Small intestine (tissue), 16 donors: Measurements from ENCODE around the gene MPPED2. TPM values are rescaled to one million over a fixed set of nuclear protein-coding genes. Genes with fewer than 3 reads are reported as not detected.

ENCODE experiments used
- DNase-seq, 2 donors: peaks; one replicate each; pipeline versions ENCODE4 v3.0.0 to v3.0.0-alpha.2; 2013
- FAIRE-seq: peaks from 2 replicates; lab custom pipeline; 2012; peaks lifted over from hg19 to GRCh38; lab: Jason Lieb, UNC
- H3K27ac ChIP-seq, 3 donors: one replicate each; pipeline ENCODE4 v1.5.1; 2013; ENCODE audit warnings: low read length in 2 of 3, mild to moderate bottlenecking in 2 of 3, control low read depth in 1 of 3, inconsistent platforms in 1 of 3, low read depth in 1 of 3, moderate library complexity in 1 of 3
- H3K27me3 ChIP-seq, 3 donors: one replicate each; pipeline ENCODE4 v1.6.1; 2013; ENCODE audit warnings: low read length in 3 of 3, inconsistent platforms in 1 of 3; ENCODE audit not compliant: control insufficient read depth in 3 of 3, insufficient read depth in 3 of 3
- H3K36me3 ChIP-seq, 3 donors: one replicate each; pipeline ENCODE4 v1.6.1; 2013; ENCODE audit warnings: low read length in 3 of 3, inconsistent platforms in 1 of 3, low read depth in 1 of 3, mild to moderate bottlenecking in 1 of 3, moderate library complexity in 1 of 3; ENCODE audit not compliant: control insufficient read depth in 3 of 3, insufficient read depth in 2 of 3
- H3K4me1 ChIP-seq, 3 donors: one replicate each; pipeline ENCODE4 v1.6.1; 2013; ENCODE audit warnings: low read length in 2 of 3, inconsistent platforms in 1 of 3, low read depth in 1 of 3, mild to moderate bottlenecking in 1 of 3, moderate library complexity in 1 of 3; ENCODE audit not compliant: control insufficient read depth in 3 of 3, insufficient read depth in 2 of 3
- H3K4me3 ChIP-seq, 3 donors: one replicate each; pipeline ENCODE4 v1.5.1; 2013; ENCODE audit warnings: low read length in 3 of 3, control low read depth in 1 of 3, inconsistent platforms in 1 of 3, low read depth in 1 of 3, mild to moderate bottlenecking in 1 of 3, moderate library complexity in 1 of 3
- H3K9me3 ChIP-seq, 2 donors: one replicate each; pipeline ENCODE4 v1.6.1; 2013; ENCODE audit warnings: low read depth in 1 of 2, low read length in 1 of 2; ENCODE audit not compliant: control insufficient read depth in 2 of 2, insufficient read depth in 1 of 2
- WGBS, 3 donors: extraction: QIAGEN DNeasy Blood & Tissue Kit; methylation state at CpG; one replicate each; pipeline ENCODE4 v1.1.7; 2013; 5-methylcytosine and 5-hydroxymethylcytosine counted together
- long read RNA-seq, 10 donors: transcript quantifications; one replicate each; lab custom pipeline, GENCODE V29; 2026
- polyA plus RNA-seq, 4 donors: library from polyadenylated mRNA; stranded (reverse) in 3 of 4; unstranded in 1 of 4; fragments of 200-250 nt in 3 of 4; fragments of 120-200 nt in 1 of 4; gene quantifications; one replicate each; pipeline versions ENCODE4 v1.2.1 to v1.2.3, GENCODE V29; 2013
- donor health status: healthy with polysubstance abuse.
- donor health status: control.
- donor health status: control.
- donor health status: Bipolar disorder and iron deficiency.
- donor health status: healthy.

Gene MPPED2
- polyA plus RNA-seq = 1 to 10 TPM in 1 of 4 donors, under 1 TPM in 1, not detected in 2; 0.84 to 1.1 TPM
- long read RNA-seq, donor 1 = 0 reads
- long read RNA-seq, donor 2 = 0 reads
- long read RNA-seq, donor 3 = 0 reads
- long read RNA-seq, donor 4 = 0 reads
- long read RNA-seq, donor 5, partial matches to known transcripts = 0 of 1 reads
- long read RNA-seq, donor 5, other reads (novel, unspliced or antisense) = 0 of 1 reads
- long read RNA-seq, donor 6 = 0 reads
- long read RNA-seq, donor 7 = 0 reads
- long read RNA-seq, donor 8 = 0 reads
- long read RNA-seq, donor 9 = 0 reads
- long read RNA-seq, donor 10, partial matches to known transcripts = 0 of 1 reads
- long read RNA-seq, donor 10, other reads (novel, unspliced or antisense) = 0 of 1 reads

DNA sequence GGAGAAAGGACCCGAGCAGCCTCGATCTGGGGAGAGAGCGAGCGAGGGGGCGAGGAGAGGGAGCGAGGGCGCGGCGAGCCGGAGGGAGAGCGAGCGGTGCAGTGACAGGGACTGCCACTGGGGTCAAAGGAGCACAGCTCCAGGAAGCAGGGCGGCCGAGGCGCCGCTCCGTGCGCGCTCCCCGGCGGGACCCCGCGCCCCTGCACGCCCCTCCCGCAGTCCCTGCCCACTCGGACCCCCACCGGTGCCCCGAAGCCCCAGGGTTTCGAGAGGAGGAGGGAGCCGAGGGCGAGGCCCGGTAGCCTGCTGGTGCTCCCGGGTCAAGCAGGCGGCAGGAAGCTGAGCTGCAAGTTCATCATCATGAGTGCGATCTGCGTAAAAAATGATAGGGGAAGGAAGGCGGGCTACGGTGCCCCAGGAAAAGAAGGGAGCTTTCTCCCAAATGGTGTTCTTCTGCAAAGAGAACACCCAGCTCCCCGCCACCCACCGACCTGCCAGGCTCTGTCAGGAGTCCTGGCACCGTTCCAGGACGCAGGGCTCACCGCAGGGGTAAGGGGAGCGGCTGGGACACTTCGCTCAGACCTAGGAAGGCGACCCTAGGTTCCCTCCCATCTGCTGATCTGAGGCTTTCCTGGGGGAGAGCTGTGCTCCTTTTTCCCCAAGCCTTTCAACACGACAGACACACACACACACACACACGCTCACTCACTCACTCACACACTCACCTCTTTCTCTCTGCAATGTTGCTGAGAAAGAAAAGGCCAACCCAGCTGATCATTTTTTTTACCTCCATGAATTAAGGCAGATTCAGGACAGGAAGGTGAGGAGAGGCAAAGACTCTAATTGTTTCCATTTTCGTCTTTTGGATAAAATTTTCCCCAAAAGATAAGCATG, at the start of gene MPPED2:
Gene MPPED2, minus strand, starts transcription at position 103 of the 894 bp plus-strand sequence. CDS start 5,980 bp downstream, outside the sequence.
- DNase-seq = peak in 1 of 2 donors; percentile 52
- Histone ChIP-seq H3K4me3 (peak within 1 kb of the TSS; percentile 30 to 48 (median 42)), H3K27ac (peak within 1 kb of the TSS in 1 of 3 donors; percentile 39), H3K9me3 (no peaks in the 10 kb centered on the region), H3K27me3 (peaks cover 4 to 56% (median 16%) of the 10 kb centered on the region in 3 donors), H3K36me3 (no peaks in the 10 kb centered on the region), H3K4me1 (peaks cover 0 to 7% (median 0%) of the 10 kb centered on the region in 3 donors)
- no peak for FAIRE-seq
- WGBS, 3 donors = 5% methylated on average over 37 to 49 of the region's 49 CpGs

DNA sequence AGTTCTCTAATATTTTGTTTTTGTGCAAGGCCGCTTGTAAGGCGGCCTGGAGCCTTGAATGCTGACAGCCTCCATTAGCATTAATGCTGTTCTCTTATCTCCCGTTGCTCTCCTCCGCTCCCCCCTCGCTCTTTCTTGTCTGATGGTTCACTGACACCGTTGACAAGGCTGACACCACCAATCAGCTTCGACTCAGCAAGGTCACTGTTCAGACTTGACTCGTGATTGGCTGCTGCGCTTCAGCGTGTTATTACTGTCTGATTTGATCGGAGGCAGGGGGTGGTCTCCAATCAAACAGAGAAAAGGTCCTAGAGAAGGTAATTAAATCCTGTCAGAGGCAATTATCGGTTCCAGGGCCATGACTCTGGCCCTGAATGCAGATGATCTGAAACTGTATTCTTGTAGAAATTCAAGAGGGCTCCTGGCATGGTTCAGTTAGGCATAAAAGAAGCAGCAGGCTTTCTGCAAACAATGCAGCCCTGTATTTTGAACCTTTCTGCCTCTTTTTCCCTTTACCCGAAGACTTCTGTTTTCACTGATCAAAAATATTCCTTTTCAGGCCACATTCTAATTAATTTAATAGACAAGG, 49.3 kb upstream of the MPPED2 start:
- peak in 1 of 2 donors; percentile 2 for DNase-seq
- 18 to 36% (median 26%) methylated on average over 13 of the region's 13 CpGs for WGBS, 3 donors
- FAIRE-seq = no peak
- Histone ChIP-seq H3K4me1 (no peaks in the 10 kb centered on the region), H3K36me3 (no peaks in the 10 kb centered on the region), H3K27me3 (no peaks in the 10 kb centered on the region), H3K9me3 (no peaks in the 10 kb centered on the region), H3K27ac (no peak overlapping the region), H3K4me3 (no peak overlapping the region)

- FAIRE-seq (no peak), DNase-seq (no peak)
- Histone ChIP-seq H3K36me3 (no peaks in the 10 kb centered on the region), H3K27me3 (peaks cover 0 to 3% (median 0%) of the 10 kb centered on the region in 3 donors), H3K27ac (no peak overlapping the region), H3K9me3 (no peaks in the 10 kb centered on the region), H3K4me3 (no peak overlapping the region), H3K4me1 (no peaks in the 10 kb centered on the region)
- WGBS, 3 donors = 51 to 64% (median 52%) methylated on average over 3 of the region's 3 CpGs
Measured at GRCh38 chr11:30631148-30631547, 45.0 kb upstream of the MPPED2 start.

DNA sequence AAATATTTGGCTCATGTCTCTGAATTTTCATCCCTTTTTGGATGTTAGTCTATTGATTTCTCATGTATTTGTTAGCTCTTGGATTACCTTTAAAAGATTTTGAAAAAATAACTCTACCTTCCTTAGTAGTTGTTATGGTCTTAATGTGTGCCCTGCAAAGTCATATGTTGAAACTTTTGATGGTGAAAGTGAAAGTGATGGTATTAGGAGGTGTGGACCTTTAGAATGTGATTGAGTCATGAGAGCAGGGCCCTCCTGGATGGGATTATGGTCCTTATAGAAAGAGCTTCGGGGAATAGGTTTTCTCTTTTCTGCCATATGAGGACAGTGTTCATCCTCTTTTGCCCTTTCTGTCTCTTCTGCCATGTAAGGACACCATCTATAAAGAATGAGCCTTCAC, 33.6 kb upstream of the MPPED2 start:
- DNase-seq = no peak
- Histone ChIP-seq H3K4me1 (no peaks in the 10 kb centered on the region), H3K27me3 (no peaks in the 10 kb centered on the region), H3K4me3 (no peak overlapping the region), H3K36me3 (no peaks in the 10 kb centered on the region), H3K9me3 (no peaks in the 10 kb centered on the region), H3K27ac (no peak overlapping the region)
- no peak for FAIRE-seq
- 48 to 75% (median 50%) methylated on average over 1 of the region's 1 CpG for WGBS, 3 donors

- no peak for FAIRE-seq
- Histone ChIP-seq H3K36me3 (no peaks in the 10 kb centered on the region), H3K9me3 (no peaks in the 10 kb centered on the region), H3K4me3 (no peak overlapping the region), H3K27ac (no peak overlapping the region), H3K4me1 (no peaks in the 10 kb centered on the region), H3K27me3 (no peaks in the 10 kb centered on the region)
- no peak for DNase-seq
Measured at GRCh38 chr11:30617762-30618161, 31.6 kb upstream of the MPPED2 start.

DNA sequence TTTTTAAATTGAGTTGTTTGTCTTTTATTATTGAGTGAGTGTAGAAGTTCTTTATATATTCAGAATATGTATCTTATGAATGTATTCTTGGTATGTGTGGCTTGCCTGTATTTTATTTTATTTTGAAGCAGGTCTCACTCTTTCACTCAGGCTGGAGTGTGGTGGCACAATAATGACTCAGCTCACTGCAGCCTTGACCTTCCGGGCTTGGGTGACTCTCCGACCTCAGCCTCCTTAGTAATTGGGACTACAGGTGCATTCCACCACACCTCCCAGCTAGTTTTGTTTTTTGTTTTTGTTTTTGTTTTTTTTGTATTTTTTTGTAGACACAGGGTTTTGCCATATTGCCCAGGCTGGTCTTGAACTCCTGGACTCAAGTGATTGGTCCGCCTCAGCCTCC, 24.5 kb upstream of the MPPED2 start:
- Histone ChIP-seq H3K27me3 (no peaks in the 10 kb centered on the region), H3K27ac (no peak overlapping the region), H3K4me1 (no peaks in the 10 kb centered on the region), H3K36me3 (no peaks in the 10 kb centered on the region), H3K4me3 (no peak overlapping the region), H3K9me3 (no peaks in the 10 kb centered on the region)
- 74 to 92% (median 85%) methylated on average over 3 of the region's 3 CpGs for WGBS, 3 donors
- no peak for DNase-seq
- FAIRE-seq = no peak

DNA sequence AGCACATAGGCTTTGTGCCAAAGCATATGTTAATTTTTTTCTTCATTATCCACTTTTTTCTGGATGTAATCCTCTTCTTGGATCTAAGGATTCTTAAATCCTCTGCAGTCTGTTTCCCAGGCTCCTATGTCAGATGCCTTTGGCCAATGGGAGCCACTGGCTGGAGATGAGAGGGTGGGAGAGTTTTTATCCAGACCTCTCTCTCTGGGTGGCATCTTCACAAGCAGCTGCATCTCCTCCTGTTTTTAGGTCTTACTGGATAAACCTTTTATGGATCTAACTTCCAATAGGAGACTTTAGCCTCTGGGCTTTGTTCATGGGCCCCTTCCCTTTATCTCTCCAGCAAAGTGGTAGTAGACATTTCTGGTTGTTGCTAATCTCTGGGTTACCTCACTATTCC, 22.4 kb upstream of the MPPED2 start:
- no peaks in the 10 kb centered on the region for H3K36me3 ChIP-seq
- H3K4me1 ChIP-seq = no peaks in the 10 kb centered on the region
- FAIRE-seq (no peak), DNase-seq (no peak)
- H3K27ac ChIP-seq = no peak overlapping the region
- no peaks in the 10 kb centered on the region for H3K9me3 ChIP-seq
- no peak overlapping the region for H3K4me3 ChIP-seq
- H3K27me3 ChIP-seq = no peaks in the 10 kb centered on the region

- H3K27ac ChIP-seq = no peak overlapping the region
- DNase-seq (no peak), FAIRE-seq (no peak)
- H3K9me3 ChIP-seq = no peaks in the 10 kb centered on the region
- WGBS, 3 donors = 7 to 15% (median 8%) methylated on average over 3 of the region's 3 CpGs
- H3K4me3 ChIP-seq = no peak overlapping the region
- H3K27me3 ChIP-seq = no peaks in the 10 kb centered on the region
- H3K4me1 ChIP-seq = no peaks in the 10 kb centered on the region
- H3K36me3 ChIP-seq = no peaks in the 10 kb centered on the region
Measured at GRCh38 chr11:30605036-30605605, 19.0 kb upstream of the MPPED2 start.
